B cell (primary cell): ENCODE measurements around the gene PICK1. TPM values are rescaled to one million over a fixed set of nuclear protein-coding genes. Genes with fewer than 3 reads are reported as not detected.
"Not testable (repeated sequence)": the region's sequence is repeated elsewhere in the genome, so short reads cannot be mapped to it uniquely, and the experiment has no call there.

Experiments used
- ATAC-seq: fragments of 200-7000 bp; cut with Tn5 transposase; one replicate; pipeline ENCODE4 v1.10.0; 2021; ENCODE audit warnings: low read depth, mild to moderate bottlenecking, moderate number of reproducible peaks, moderate library complexity
- CTCF ChIA-PET: fragments of 350-600 bp; sonication (Branson Sonifier 250); formaldehyde crosslinking; loops from one replicate; lab custom pipeline; 2021; ENCODE audit warnings: antibody characterized with exemption, inconsistent platforms; lab: Charles Lee
- POLR2A ChIA-PET: fragments of 350-600 bp; sonication (Branson Sonifier 250); formaldehyde crosslinking; loops from one replicate; lab custom pipeline; 2021; ENCODE audit warnings: antibody characterized with exemption; lab: Charles Lee
- DNase-seq: peaks from one replicate; pipeline ENCODE4 v3.0.0; 2013
- H2AFZ ChIP-seq: 2 replicates; pipeline ENCODE4 v1.6.1; 2012; ENCODE audit warnings: mild to moderate bottlenecking, low read depth, low read length; ENCODE audit not compliant: insufficient read depth, poor library complexity, severe bottlenecking
- H3K27ac ChIP-seq, 2 donors: 1 replicate in 1 of 2; 2 replicates in 1 of 2; pipeline ENCODE4 v1.5.1; 2012 to 2013; ENCODE audit warnings: low read length in 2 of 2, mild to moderate bottlenecking in 2 of 2, moderate library complexity in 1 of 2
- H3K27me3 ChIP-seq, 4 experiments: fragments of 200-600 bp in 1 of 4; sonication (generic) in 1 of 4; replicated peaks in 1 of 4; 1 replicate in 2 of 4; 2 replicates in 2 of 4; pipeline versions ENCODE4 v1.6.1 to v1.7.0; 2013 to 2016; ENCODE audit warnings: low read length in 3 of 4, mild to moderate bottlenecking in 2 of 4, mixed read lengths in 1 of 4, moderate library complexity in 1 of 4; ENCODE audit not compliant: insufficient read depth in 4 of 4, control insufficient read depth in 3 of 4; ENCODE audit errors: control extremely low read depth in 1 of 4
- H3K36me3 ChIP-seq, 2 experiments: replicated peaks in 1 of 2; 1 replicate in 1 of 2; 2 replicates in 1 of 2; pipeline versions ENCODE4 v1.6.1 to v1.7.1; 2013; ENCODE audit warnings: low read length in 1 of 2; ENCODE audit not compliant: insufficient read depth in 2 of 2, control insufficient read depth in 1 of 2; ENCODE audit errors: control extremely low read depth in 1 of 2, extremely low read depth in 1 of 2
- H3K4me1 ChIP-seq, 2 donors: fragments of 200-600 bp in 1 of 2; sonication (generic) in 1 of 2; 1 replicate in 1 of 2; 2 replicates in 1 of 2; pipeline versions ENCODE4 v1.5.1 to v1.6.1; 2013 to 2017; ENCODE audit warnings: low read length in 2 of 2; ENCODE audit not compliant: control insufficient read depth in 2 of 2, insufficient read depth in 2 of 2
- H3K4me2 ChIP-seq: replicated peaks from 2 replicates; pipeline ENCODE3; 2012; ENCODE audit warnings: mild to moderate bottlenecking, low read depth, low read length; ENCODE audit not compliant: poor library complexity, severe bottlenecking
- H3K4me3 ChIP-seq, 5 experiments: fragments of 200-600 bp in 1 of 5; sonication (generic) in 1 of 5; 1 replicate in 3 of 5; 2 replicates in 2 of 5; pipeline versions ENCODE4 v1.5.1 to v1.7.0; 2011 to 2016; ENCODE audit warnings: low read length in 4 of 5, mild to moderate bottlenecking in 4 of 5, low read depth in 2 of 5, control low read depth in 1 of 5, moderate library complexity in 1 of 5; ENCODE audit not compliant: insufficient read depth in 1 of 5; ENCODE audit errors: control extremely low read depth in 1 of 5, extremely low read depth in 1 of 5
- H3K79me2 ChIP-seq: fragments of 200-600 bp; sonication (generic); one replicate; pipeline ENCODE4 v1.6.0; 2016; ENCODE audit warnings: low read length; ENCODE audit not compliant: control insufficient read depth, insufficient read depth
- H3K9ac ChIP-seq: fragments of 200-600 bp; sonication (generic); 2 replicates; pipeline ENCODE4 v1.6.1; 2017; ENCODE audit warnings: mild to moderate bottlenecking, low read length, moderate library complexity
- H3K9me3 ChIP-seq, 3 donors: one replicate each; pipeline versions ENCODE4 v1.6.1 to v1.7.1; 2013; ENCODE audit warnings: low read length in 2 of 3; ENCODE audit not compliant: control insufficient read depth in 2 of 3, insufficient read depth in 1 of 3; ENCODE audit errors: control extremely low read depth in 1 of 3
- H4K20me1 ChIP-seq: 2 replicates; pipeline ENCODE4 v1.6.0; 2012; ENCODE audit warnings: mild to moderate bottlenecking, low read length; ENCODE audit not compliant: insufficient read depth, control insufficient read depth, poor library complexity, severe bottlenecking
- H3K27ac Mint-ChIP-seq: one replicate; pipeline ENCODE4 v1.8.0; 2021; ENCODE audit warnings: mixed read lengths
- H3K27me3 Mint-ChIP-seq: one replicate; pipeline ENCODE4 v1.8.0; 2021; ENCODE audit warnings: mixed read lengths
- H3K4me1 Mint-ChIP-seq: one replicate; pipeline ENCODE4 v1.8.0; 2021; ENCODE audit warnings: mixed read lengths
- H3K4me3 Mint-ChIP-seq: one replicate; pipeline ENCODE4 v1.8.0; 2021; ENCODE audit warnings: mixed read lengths
- H3K9me3 Mint-ChIP-seq: one replicate; pipeline ENCODE4 v1.8.0; 2022; ENCODE audit warnings: mixed read lengths; ENCODE audit not compliant: insufficient read depth
- CTCF ChIP-seq: fragments of 200-600 bp; IDR thresholded peaks from one replicate; pipeline ENCODE4 v1.8.0; 2022; ENCODE audit warnings: antibody characterized with exemption, mild to moderate bottlenecking
- EZH2 ChIP-seq: IDR thresholded peaks from 2 replicates; pipeline ENCODE4 v1.6.1; 2012; ENCODE audit warnings: borderline replicate concordance, low read depth, mild to moderate bottlenecking, moderate library complexity, low read length; ENCODE audit not compliant: insufficient read depth, poor library complexity, severe bottlenecking
- WGBS: methylation state at CpG from one replicate; pipeline ENCODE4 v1.1.5; 2013; ENCODE audit warnings: missing lambda C conversion rate; ENCODE audit not compliant: insufficient coverage; 5-methylcytosine and 5-hydroxymethylcytosine counted together
- intact Hi-C: fragments of 100-400 bp; cut with micrococcal nuclease; formaldehyde crosslinking; loops from one replicate; pipeline ENCODE4 v1.10.0; 2022
- polyA plus RNA-seq: library from polyadenylated mRNA; depleted of rRNA; stranded (reverse); fragments of >200 nt; gene quantifications from 2 replicates; pipeline ENCODE4 v1.2.3, GENCODE V29; 2012
- total RNA-seq, 2 donors: library from RNA; stranded (reverse); fragments of 120-200 nt in 1 of 2; gene quantifications; 1 replicate in 1 of 2; 2 replicates in 1 of 2; pipeline versions ENCODE4 v1.2.3 to v1.2.4, GENCODE V29; 2013 to 2022

The PICK1 gene
- total and polyA plus RNA-seq, 2 donors (not counting 1 experiment from before 2014, with no cell fraction given): 34.2 to 37.4 TPM

- H3K4me3 Mint-ChIP-seq: no peak overlapping the region
- Histone ChIP-seq H3K4me1 (no peaks in the 10 kb centered on the region), H3K27me3 (no peaks in the 10 kb centered on the region), H3K79me2 (no peaks in the 10 kb centered on the region), H3K27ac (no peak overlapping the region), H3K4me2 (no peak overlapping the region), H3K36me3 (no peaks in the 10 kb centered on the region), H3K4me3 (no peak overlapping the region), H3K9me3 (no peaks in the 10 kb centered on the region), H2AFZ (no peak overlapping the region), H4K20me1 (no peaks in the 10 kb centered on the region), H3K9ac (no peak overlapping the region)
- no peak for ATAC-seq
- ChIA-PET POLR2A (no interaction called here), CTCF (no interaction called here)
- TF ChIP-seq CTCF: no peak
- no peak for TF ChIP-seq EZH2
- H3K27ac Mint-ChIP-seq: no peak overlapping the region
- WGBS: 81% methylated on average over 9 of the region's 10 CpGs
- DNase-seq: no peak
- intact Hi-C loops: no loop called here
- H3K27me3 Mint-ChIP-seq: peaks cover 12% of the 10 kb centered on the region
- no peaks in the 10 kb centered on the region for H3K4me1 Mint-ChIP-seq
- no peaks in the 10 kb centered on the region for H3K9me3 Mint-ChIP-seq
These were observed 20.7 kb upstream of the PICK1 start for GRCh38 chr22:38036392-38037062.

- H3K9ac ChIP-seq, DNase-seq, H3K79me2 ChIP-seq, ATAC-seq, H2AFZ ChIP-seq, intact Hi-C loops, H3K9me3 ChIP-seq, H3K4me1 ChIP-seq, H3K4me1 Mint-ChIP-seq, H3K4me3 Mint-ChIP-seq, H3K36me3 ChIP-seq, H3K4me2 ChIP-seq, H3K27ac Mint-ChIP-seq, H3K27me3 ChIP-seq, H4K20me1 ChIP-seq, H3K27ac ChIP-seq, H3K4me3 ChIP-seq, H3K9me3 Mint-ChIP-seq, POLR2A ChIA-PET: not testable (repeated sequence)
- CTCF ChIA-PET: interaction anchor here (0.6 kb wide), 1 partner anchor 486 kb away, joined by 3 read pairs; no protein-coding TSS in a partner anchor
- 96% methylated on average over 5 of the region's 13 CpGs for WGBS
- H3K27me3 Mint-ChIP-seq: peaks cover 16% of the 10 kb centered on the region
These were observed 19.6 kb upstream of the PICK1 start for GRCh38 chr22:38037367-38038150.
